DLD1 (cell line): Measurements from ENCODE around the gene PTGER4.
"Not testable (repeated sequence)": the region's sequence is repeated elsewhere in the genome, so short reads cannot be mapped to it uniquely, and the experiment has no call there.

Source experiments
- in situ Hi-C: cut with HindIII; loops from 2 replicates; pipeline ENCODE4 v1.10.0; 2017; ENCODE audit warnings: low sequenced_read_pairs

PTGER4 gene

DNA sequence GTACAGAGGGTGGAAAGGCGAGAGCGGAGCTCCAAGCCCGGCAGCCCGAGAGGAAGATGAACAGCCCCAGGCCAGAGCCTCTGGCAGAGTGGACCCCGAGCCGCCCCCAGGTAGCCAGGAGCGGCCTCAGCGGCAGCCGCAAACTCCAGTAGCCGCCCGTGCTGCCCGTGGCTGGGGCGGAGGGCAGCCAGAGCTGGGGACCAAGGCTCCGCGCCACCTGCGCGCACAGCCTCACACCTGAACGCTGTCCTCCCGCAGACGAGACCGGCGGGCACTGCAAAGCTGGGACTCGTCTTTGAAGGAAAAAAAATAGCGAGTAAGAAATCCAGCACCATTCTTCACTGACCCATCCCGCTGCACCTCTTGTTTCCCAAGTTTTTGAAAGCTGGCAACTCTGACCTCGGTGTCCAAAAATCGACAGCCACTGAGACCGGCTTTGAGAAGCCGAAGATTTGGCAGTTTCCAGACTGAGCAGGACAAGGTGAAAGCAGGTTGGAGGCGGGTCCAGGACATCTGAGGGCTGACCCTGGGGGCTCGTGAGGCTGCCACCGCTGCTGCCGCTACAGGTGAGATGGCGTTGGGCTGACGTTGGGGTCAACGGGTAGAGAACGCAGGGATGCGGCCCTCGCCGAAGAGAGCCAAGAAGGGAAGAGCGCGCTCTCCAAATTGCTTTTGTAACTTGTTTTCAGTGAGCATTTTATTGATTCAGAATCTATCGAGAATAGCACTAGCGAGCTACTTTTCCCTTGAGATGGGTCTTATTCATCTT is at the start of gene PTGER4:
Gene PTGER4 (plus strand): TSS at position 3 of the 769 bp plus-strand sequence. CDS start 1,079 bp downstream, outside the sequence.
- in situ Hi-C loops, result no loop called here

DNA sequence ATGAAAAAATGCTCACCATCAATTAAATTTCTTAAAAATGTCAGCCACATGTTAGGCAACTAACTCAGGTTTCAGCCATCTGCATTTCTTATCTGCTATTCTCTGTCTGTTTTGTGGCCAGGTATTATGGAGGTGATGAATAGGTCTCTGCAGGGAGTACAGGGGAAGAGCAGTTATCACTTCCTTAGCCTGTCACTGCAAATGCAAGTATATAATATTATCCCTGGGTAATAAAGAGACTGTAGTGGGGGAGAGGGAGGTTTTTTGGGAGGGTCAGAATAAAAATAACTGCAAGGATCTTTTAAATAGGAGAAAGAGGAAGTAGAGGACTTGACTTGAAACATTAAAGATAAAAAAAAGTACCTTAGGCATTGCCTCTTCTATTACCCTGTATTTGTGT is 49.6 kb upstream of the PTGER4 start:
- in situ Hi-C loops, result no loop called here

DNA sequence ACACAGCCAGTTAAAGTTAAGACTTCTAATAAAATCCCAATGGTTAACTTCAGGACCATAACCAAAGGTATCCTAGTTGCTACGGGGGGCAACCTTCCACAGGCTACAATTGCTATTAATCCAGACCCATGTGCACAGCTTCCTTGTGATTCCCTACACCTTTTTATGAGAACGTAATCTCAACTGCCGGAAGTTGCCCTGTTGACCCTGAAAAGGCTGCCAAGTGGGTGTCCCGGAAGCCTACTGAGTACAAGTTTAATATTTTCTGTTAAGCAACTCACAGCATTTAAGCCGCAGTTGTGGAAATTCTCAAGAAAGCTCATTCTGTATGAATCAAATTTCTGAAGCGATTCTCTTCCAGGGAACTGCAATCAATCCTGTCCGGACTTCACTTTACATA is 48.5 kb upstream of the PTGER4 start:
- in situ Hi-C loops, result no loop called here

DNA sequence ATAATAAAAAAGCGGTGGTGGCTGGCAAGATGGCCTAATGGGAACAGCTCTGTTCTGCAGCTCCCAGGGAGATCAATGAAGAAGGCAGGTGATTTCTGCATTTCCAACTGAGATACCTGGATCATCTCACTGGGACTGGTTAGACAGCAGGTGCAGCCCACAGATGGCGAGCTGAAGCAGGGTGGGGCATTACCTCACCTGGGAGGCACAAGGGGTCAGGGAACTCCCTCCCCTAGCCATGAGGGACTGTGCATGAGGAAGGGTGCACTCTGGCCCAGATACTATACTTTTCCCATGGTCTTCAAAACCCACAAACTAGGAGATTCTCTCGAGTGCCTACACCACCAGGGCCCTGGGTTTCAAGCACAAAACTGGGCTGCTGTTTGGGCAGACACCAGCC is 45.6 kb upstream of the PTGER4 start:
- in situ Hi-C loops, result no loop called here

DNA sequence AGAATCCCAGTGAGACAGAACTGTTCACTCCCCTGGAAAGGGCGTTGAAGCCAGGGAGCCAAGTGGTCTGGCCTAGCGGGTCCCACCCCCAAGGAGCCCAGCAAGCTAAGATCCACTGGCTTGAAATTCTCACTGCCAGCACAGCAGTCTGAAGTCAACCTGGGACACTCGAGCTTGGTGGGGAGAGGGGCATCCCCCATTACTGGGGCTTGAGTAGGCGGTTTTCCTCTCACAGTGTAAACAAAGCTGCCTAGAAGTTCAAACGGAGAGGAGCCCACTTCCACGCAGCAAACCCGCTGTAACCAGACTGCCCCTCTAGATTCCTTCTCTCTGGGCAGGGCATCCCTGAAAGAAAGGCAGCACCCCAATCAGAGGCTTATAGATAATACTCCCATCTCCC is 45.1 kb upstream of the PTGER4 start:
- in situ Hi-C loops, result no loop called here

DNA sequence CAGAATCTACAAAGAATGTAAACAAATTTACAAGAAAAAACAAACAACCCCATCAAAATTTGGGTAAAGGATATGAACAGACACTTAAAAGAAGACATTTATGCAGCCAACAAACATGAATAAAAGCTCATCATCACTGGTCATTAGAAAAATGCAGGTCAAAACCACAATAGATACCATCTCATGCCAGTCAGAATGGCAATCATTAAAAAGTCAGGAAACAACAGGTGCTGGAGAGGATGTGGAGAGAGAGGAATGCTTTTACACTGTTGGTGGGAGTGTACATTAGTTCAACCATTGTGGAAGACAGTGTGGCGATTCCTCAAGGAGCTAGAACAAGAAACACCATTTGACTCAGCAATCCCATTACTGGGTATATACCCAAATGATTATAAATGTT is 40.2 kb upstream of the PTGER4 start:
- in situ Hi-C loops, result not testable (repeated sequence)

DNA sequence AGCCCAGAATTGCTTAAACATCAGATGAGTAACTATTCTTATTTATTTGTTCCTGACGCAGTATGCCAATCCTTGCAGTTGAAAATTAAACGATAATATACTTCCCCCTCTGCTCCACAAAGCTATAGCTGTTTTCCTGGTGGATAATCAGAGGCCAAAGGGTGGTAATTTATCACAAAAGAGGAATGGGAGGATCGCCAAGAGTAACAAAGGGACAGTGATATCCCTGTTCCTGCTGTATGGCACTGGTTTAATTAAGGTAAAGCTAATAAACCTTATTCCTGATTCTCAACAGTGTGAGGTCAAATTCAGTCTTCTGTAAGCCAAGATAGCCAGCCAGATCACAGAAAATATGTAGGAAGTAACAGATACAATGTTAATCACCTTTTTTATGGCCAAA is 33.4 kb upstream of the PTGER4 start:
- in situ Hi-C loops, result no loop called here

DNA sequence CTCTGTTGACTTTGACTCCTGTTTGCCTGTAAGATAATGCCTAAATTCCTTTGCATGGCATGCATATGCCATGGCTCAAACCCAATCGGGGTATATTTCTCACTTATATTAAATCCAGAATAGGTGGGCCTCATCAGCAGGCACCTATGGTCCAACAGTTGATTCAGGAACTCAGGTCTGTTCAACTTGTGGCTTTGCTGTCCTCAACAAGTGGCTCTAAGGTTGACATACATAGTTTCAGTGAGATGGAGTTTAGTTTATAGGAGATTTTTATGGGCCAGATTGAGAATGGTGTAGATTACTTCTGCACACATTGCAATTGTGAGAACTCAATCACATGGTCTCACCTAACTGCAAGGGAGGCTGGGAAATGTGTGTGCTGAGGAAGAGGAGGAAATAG is 31.6 kb upstream of the PTGER4 start:
- in situ Hi-C loops, result no loop called here

DNA sequence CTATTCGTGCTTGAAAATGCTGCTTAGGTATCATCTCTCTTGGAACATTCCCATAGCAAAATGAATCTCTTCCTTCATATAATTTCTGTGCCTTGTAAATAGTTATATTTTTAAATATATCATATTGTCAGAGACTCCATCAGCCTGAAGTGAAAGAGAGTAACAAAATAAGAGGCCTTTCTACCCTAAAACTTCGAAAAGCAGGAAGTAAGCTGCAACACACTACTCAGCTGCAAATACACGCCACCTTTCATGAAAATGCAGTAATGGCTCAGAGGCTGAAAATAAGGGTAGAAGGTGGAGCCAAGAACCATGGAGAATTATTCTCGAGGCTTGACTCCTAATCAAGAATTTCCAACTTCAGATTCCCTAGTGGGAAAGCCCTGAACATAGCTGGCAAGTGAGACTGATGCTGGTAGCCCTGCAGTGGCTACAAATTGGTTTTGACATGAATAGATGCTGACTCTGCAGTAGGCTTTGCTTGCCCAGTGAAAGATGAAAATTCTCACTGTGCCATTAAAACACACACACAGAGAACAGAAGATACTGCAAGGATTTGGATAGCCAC is 30.2 kb upstream of the PTGER4 start:
- in situ Hi-C loops, result no loop called here

DNA sequence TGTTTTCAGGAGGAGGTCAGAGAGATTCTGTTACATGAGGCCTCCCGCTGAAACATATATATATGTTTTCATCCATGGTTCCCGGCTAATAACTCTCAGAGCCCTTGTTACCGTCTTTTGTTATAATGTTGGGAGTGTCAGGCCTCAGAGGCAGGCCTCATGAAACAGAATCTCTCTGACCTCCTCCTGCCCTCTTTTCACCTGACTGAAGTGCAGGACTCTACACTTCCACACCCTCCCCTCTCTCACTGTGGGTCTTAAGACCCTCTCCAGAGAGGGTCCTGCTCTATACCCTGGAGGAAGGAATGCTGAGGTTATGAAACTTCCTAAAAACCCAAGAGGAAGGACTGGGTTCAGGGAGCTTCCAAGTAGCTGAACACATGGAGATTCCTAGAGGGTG is 28.5 kb upstream of the PTGER4 start:
- in situ Hi-C loops, result no loop called here

DNA sequence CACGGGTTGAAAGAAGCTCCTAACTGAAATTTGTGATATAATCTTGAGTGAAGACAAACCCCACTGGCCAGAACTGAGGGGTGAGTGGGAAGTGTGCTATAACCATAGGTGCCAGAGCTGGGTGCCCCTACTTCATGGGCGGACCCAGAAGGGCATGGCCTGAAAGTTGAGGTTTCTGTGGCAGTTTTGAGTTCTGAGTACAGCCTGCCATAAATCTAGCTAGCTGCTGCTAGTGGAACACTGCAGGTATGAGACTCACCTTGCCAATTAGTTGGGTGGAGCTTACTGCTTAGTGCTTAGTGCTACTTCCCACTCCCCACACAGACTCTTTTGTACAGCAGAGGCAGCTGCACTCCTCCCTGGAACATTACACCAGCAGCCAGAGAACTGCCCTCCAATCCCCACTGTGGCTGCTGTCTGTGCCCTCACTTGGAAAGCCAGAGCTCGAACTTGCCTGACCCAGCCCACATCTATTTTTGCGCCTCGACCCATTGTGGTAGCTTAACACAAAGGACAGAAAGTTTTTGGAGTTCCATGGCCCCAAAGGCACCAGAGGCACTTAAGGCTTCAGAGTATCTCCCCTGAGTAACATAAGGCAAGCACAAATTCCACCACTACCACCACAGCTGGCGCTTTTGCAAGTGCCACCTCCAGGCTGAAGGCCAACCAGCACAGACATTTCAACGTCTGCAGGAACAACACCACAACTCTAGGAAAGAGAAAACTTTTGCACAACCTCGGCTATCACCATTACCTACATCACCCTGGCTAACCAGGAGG is 27.1 kb upstream of the PTGER4 start:
- in situ Hi-C loops, result no loop called here

DNA sequence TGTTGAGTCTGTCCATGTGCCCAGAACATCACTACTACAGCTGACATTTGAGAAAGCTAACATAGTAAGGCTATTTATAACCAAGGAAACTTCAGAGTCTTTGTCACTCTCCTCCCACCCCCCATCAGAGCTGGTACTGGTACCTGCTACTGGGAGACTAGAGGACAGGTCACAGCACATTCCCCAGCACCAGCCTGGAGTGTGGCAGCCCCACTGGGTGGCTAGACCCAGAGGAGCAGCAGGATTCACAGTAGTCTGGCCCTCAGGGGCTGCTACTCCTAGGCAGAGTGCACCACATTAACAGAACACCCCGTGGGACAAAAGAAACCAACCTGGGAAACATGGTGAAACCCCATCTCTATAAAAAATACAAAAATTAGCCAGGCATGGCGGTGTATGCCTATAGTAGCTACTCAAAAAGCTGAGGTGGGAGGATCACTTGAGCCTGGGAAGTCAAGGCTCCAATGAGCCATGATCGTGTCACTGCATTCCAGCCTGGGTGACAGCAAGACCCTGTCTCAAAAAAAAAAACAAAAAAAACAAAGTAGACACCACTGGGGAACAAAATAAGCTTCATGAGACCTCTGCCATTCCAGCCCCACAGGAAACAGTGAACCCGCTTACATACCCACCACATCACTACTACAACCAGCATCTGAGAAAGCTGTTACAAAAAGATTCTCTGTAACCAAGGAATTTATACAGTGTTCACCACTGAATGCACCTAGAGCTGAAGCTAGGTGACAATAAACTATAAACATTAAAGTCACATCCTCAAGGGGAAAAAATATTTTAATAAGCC is 26.3 kb upstream of the PTGER4 start:
- in situ Hi-C loops, result no loop called here

DNA sequence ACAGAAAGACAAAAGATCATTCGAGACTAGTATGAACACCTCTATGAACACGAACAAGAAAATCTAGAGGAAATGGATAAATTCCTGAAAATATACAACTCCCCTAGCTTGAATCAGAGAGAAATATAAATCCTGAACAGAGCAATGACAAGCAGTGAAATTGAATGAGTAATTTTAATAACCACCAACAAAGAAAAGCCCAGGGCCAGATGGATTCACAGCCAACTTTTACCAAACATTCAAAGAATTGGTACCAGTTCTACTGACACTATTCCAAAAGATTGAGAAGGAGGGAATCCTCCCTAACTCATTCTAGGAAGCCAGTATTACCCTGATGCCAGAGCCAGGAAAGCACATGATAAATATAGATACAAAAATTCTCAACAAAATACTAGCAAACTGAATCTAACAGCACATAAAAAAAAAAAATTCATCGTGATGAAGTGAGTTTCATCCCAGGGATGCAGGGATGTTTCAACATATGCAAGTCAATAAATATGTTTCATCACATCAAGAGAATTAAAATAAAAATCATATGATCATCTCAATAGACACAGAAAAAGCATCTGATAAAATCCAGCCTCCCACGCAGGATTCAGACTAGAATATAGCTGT is 25.2 kb upstream of the PTGER4 start:
- in situ Hi-C loops, result no loop called here

DNA sequence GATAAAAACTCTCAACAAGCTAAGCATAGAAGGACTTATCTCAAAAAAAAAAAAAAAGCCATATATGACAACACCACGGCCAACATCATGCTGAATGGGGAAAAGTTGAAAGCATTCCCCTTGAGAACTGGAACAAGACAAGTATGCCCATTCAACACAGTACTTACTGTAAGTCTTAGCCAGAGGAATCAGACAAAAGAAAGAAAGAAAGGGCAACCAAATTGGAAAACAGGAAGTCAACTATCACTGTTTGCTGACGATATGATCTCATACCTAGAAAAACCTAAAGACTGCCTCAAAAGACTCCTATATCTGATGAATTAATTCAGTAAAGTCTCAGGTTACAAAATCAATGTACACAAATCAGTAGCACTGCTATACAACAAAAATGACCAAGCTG is 24.6 kb upstream of the PTGER4 start:
- in situ Hi-C loops, result no loop called here

DNA sequence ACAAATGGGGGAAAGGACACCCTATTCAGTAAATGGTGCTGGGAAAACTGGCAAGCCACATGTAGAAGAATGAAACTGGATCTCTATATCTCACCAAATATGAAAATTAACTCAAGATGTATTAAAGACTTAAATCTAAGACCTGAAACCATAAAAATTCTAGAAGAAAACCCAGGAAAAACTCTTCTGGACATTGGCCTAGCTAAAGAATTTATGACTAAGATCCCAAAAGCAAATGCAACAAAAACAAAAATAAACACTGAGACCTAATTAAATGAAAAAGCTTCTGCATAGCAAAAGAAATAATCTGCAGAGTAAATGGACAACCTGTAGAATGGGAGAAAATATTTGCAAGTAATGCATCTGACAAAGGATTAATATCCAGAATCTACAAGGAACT is 23.6 kb upstream of the PTGER4 start:
- in situ Hi-C loops, result not testable (repeated sequence)

DNA sequence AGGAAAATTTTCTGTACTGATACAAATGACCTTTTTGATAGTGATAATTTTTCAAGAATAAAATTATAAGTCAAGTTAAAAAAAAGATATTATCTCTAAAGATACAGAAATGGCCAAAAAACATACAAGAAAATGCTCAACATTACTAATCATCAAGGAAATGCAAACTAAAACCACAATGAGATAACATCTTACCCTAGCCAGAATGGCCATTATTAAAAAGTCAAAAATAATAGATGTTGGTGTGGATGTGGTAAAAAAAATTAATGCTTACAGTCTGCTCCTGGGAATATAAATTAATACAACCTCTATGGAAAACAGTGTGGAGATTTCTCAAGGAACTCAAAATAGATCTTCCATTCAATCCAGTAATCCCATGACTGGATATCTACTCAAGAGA is 22.9 kb upstream of the PTGER4 start:
- in situ Hi-C loops, result no loop called here

DNA sequence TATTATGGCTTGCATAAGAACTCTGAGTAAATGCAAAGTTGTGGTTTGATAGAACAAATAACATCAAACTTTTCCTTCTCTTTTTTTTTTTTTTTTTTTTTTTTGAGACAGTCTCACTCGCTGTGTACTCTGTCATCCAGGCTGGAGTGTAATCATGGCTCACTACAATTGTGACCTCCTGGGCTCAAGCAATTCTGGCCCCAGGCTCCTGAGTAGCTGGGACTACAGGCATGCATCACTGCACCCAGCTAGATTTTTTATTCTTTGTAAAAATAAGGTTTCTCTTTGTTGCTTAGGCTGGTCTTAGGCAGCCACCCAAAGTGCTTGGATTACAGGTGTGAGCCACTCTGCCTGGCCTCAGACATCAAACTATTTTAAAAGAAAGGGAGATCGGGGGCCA is 19.0 kb upstream of the PTGER4 start:
- in situ Hi-C loops, result no loop called here

DNA sequence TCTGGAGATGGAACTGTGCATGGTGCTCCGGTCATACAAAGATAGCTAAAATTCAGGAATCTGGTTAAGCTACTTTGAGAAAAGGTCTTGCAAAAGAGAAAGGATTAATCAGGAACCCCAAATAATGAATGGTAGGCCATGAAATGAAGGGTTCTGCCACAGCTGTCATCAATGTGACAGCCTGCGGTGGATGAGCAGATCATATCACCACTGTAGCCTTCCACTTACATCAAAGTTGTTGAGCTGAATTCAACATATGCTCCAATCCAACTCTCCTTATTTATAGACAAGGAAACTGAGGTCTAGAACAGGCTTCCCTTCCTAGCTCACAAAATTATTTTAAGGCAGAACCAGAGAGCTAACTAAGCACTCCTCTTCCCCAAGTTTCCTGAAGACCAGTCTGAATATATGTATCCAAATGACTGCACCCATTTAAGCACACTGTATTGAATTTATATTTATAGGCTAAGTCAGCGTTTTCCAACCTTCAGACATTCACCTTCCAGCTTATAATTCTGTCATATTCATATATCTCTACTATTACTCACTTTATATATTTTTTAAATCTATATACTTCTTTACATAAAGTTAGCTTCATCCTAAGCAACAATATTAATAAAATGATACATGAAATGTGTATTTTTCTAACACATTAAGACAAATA is 13.9 kb upstream of the PTGER4 start:
- in situ Hi-C loops, result no loop called here

DNA sequence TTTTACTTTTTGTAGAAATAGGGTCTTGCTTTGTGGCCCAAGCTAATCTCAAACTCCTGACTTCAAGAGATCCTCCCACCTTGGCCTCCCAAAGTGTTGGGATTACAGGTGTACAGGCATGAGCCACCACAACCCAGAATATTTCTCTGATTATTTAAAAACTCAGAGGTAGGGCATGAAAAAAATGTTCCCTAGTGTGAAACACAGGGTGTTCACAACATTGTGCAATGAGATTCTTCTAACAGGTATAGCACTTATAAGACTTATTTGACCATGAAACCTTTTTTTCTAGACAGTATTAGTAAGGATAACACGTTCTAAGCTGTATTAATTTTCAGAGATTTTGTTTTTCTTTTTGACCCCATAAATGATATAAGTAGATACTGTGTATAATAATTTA is 13.1 kb upstream of the PTGER4 start:
- in situ Hi-C loops, result no loop called here

DNA sequence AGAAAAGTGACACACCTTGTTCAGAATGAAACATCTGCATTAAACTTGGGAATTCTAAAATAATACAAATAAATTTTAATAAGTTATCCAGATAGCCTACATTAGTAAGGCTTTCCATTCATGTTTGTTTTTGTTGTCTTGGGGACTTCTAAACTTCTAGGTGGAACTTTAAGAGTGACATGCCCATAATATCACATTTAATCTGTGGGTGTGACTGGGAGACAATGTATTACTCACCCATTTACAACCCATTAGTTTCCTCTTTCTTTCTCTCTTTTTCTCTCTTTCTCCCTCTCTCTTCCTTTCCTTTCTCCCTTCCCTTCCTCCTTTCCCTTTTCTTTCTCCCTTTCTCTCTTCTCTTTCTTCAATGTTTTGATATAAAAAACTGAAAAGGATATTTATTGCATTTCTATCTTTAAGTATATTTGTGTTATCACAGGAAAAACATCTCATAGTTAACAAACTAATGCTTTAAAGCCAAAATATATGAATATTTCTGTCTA is 12.5 kb upstream of the PTGER4 start:
- in situ Hi-C loops, result no loop called here
